Neutrophil (primary cell): ENCODE results near the gene POP4.

Experiments
- H3K27ac ChIP-seq: fragments of 200-600 bp; sonication (generic); 2 replicates; pipeline ENCODE4 v1.5.1; 2016; ENCODE audit warnings: mild to moderate bottlenecking, moderate library complexity
- H3K27me3 ChIP-seq: fragments of 200-600 bp; sonication (generic); 2 replicates; pipeline ENCODE4 v1.6.0; 2016; ENCODE audit warnings: mild to moderate bottlenecking
- H3K36me3 ChIP-seq: fragments of 200-600 bp; sonication (generic); 2 replicates; pipeline ENCODE4 v1.5.1; 2017
- H3K4me1 ChIP-seq, 2 experiments: fragments of 200-600 bp in 1 of 2; sonication (generic) in 1 of 2; 1 replicate in 1 of 2; 2 replicates in 1 of 2; pipeline versions ENCODE4 v1.5.1 to v1.6.1; 2013 to 2016; ENCODE audit warnings: low read depth in 1 of 2, low read length in 1 of 2, mild to moderate bottlenecking in 1 of 2, moderate library complexity in 1 of 2; ENCODE audit not compliant: control insufficient read depth in 1 of 2, insufficient read depth in 1 of 2
- H3K4me3 ChIP-seq, 2 experiments: fragments of 200-600 bp in 1 of 2; sonication (generic) in 1 of 2; 1 replicate in 1 of 2; 2 replicates in 1 of 2; pipeline ENCODE4 v1.5.1; 2013 to 2016; ENCODE audit warnings: low read depth in 1 of 2, low read length in 1 of 2, mild to moderate bottlenecking in 1 of 2, moderate library complexity in 1 of 2
- H3K9me3 ChIP-seq: fragments of 200-600 bp; sonication (generic); 2 replicates; pipeline ENCODE4 v1.5.1; 2016
- CTCF ChIP-seq: fragments of 200-600 bp; sonication (generic); IDR thresholded peaks from 2 replicates; pipeline ENCODE4 v1.5.1; 2016; ENCODE audit warnings: antibody characterized with exemption

POP4 gene

GRCh38 chr19:29628661-29629385 lies 22.7 kb downstream of the POP4 start:
- H3K36me3 ChIP-seq = no peaks in the 10 kb centered on the region

GRCh38 chr19:29629836-29630534 lies 23.9 kb downstream of the POP4 start:
- Histone ChIP-seq H3K4me3 (no peak overlapping the region), H3K4me1 (no peaks in the 10 kb centered on the region), H3K27me3 (no peaks in the 10 kb centered on the region), H3K36me3 (no peaks in the 10 kb centered on the region), H3K27ac (no peak overlapping the region), H3K9me3 (no peaks in the 10 kb centered on the region)
- no peak for TF ChIP-seq CTCF

More at GRCh38 chr19:29628661-29629385, 22.7 kb downstream of the POP4 start:
- H3K27ac ChIP-seq = no peak overlapping the region
- H3K4me3 ChIP-seq = no peak overlapping the region
- TF ChIP-seq CTCF = no peak
- no peaks in the 10 kb centered on the region for H3K27me3 ChIP-seq
- no peaks in the 10 kb centered on the region for H3K4me1 ChIP-seq
- H3K9me3 ChIP-seq = no peaks in the 10 kb centered on the region

- no peaks in the 10 kb centered on the region for H3K9me3 ChIP-seq
- H3K27me3 ChIP-seq = no peaks in the 10 kb centered on the region
- no peaks in the 10 kb centered on the region for H3K36me3 ChIP-seq
- no peak overlapping the region for H3K4me3 ChIP-seq
- TF ChIP-seq CTCF = no peak
- no peaks in the 10 kb centered on the region for H3K4me1 ChIP-seq
- H3K27ac ChIP-seq = no peak overlapping the region
Observed at GRCh38 chr19:29630655-29631054, 24.6 kb downstream of the POP4 start.

GRCh38 chr19:29631450-29631849 lies 25.4 kb downstream of the POP4 start:
- Histone ChIP-seq H3K4me3 (no peak overlapping the region), H3K27ac (no peak overlapping the region), H3K4me1 (no peaks in the 10 kb centered on the region), H3K9me3 (no peaks in the 10 kb centered on the region), H3K36me3 (no peaks in the 10 kb centered on the region), H3K27me3 (no peaks in the 10 kb centered on the region)
- no peak for TF ChIP-seq CTCF

GRCh38 chr19:29634002-29634401 lies 27.9 kb downstream of the POP4 start:
- no peak for TF ChIP-seq CTCF
- Histone ChIP-seq H3K4me1 (no peaks in the 10 kb centered on the region), H3K9me3 (no peaks in the 10 kb centered on the region), H3K27ac (no peak overlapping the region), H3K4me3 (no peak overlapping the region), H3K27me3 (no peaks in the 10 kb centered on the region), H3K36me3 (no peaks in the 10 kb centered on the region)
